ENCODE measurements around the gene SLC44A2. TPM values are rescaled to one million over a fixed set of nuclear protein-coding genes. Genes with fewer than 3 reads are reported as not detected.
A peak's percentile ranks its signal among the peaks of the same experiment; 100 is the strongest.
"Not testable (repeated sequence)": the region's sequence is repeated elsewhere in the genome, so short reads cannot be mapped to it uniquely, and the experiment has no call there.

SLC44A2 gene
- total RNA-seq, 3 donors from 2014 or later (not counting 1 experiment from before 2014, with no cell fraction given): 231 to 306 (median 279) TPM

DNA sequence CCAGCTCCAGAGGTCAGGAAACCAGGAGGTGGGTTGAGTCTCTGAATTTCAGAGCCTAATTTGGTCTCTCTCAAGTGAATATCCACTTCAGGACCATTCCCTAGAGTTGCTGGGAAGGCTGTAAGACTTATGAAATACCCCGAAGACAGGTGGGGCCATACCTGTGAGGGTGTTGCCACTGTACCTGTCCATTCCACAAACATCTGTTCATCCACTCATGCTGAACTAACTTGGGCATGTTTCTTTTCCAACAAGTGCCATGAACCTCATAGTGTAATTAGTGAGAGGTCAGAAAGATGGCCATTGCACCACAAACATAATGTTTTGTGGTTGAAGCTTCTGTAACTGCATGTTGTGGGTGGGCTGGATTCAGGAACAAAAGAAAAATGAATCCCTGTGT, 36.6 kb downstream of the SLC44A2 start:
- peak overlapping the region in 1 of 2 donors; percentile 67 for H3K27ac Mint-ChIP-seq
- ATAC-seq (no peak), DNase-seq (no peak)
- no peaks in the 10 kb centered on the region for H3K27me3 ChIP-seq (ENCODE audit: control insufficient read depth, insufficient read depth, low read length)
- no peak overlapping the region for H3K27ac ChIP-seq (ENCODE audit: low read length)
- H3K36me3 Mint-ChIP-seq: no peaks in the 10 kb centered on the region
- H3K27me3 Mint-ChIP-seq (ENCODE audit: low read depth in 2 of 2): no peaks in the 10 kb centered on the region
- 80% methylated on average over 1 of the region's 1 CpG for WGBS (ENCODE audit: insufficient coverage)
- no peak overlapping the region for H3K4me3 ChIP-seq (ENCODE audit: low read length)
- TF ChIP-seq CTCF (IDR thresholded peaks at IDR 0.05): no peak
- no peak overlapping the region for H3K4me3 Mint-ChIP-seq
- H3K36me3 ChIP-seq (ENCODE audit: control insufficient read depth, insufficient read depth, low read length): peaks cover 7% of the 10 kb centered on the region
- no peaks in the 10 kb centered on the region for H3K9me3 ChIP-seq (ENCODE audit: control insufficient read depth, insufficient read depth, low read length)
- peaks cover 34% of the 10 kb centered on the region for H3K4me1 ChIP-seq (ENCODE audit: control insufficient read depth, insufficient read depth, low read length)
- no peaks in the 10 kb centered on the region for H3K9me3 Mint-ChIP-seq
- intact Hi-C loops (cut with micrococcal nuclease): no loop called here
- H3K4me1 Mint-ChIP-seq: peaks cover 26 to 30% of the 10 kb centered on the region in 2 donors

GRCh38 chr19:10662384-10663251, 37.3 kb downstream of the SLC44A2 start:
- DNase-seq (no peak), ATAC-seq (no peak)
- Mint-ChIP-seq H3K27ac (peak overlapping the region; percentile 67 to 72), H3K9me3 (no peaks in the 10 kb centered on the region), H3K27me3 (ENCODE audit: low read depth in 2 of 2) (no peaks in the 10 kb centered on the region), H3K36me3 (no peaks in the 10 kb centered on the region), H3K4me1 (peaks cover 23 to 31% of the 10 kb centered on the region in 2 donors), H3K4me3 (no peak overlapping the region)
- Histone ChIP-seq H3K9me3 (ENCODE audit: control insufficient read depth, insufficient read depth, low read length) (no peaks in the 10 kb centered on the region), H3K27me3 (ENCODE audit: control insufficient read depth, insufficient read depth, low read length) (no peaks in the 10 kb centered on the region), H3K36me3 (ENCODE audit: control insufficient read depth, insufficient read depth, low read length) (peaks cover 10% of the 10 kb centered on the region), H3K4me1 (ENCODE audit: control insufficient read depth, insufficient read depth, low read length) (peaks cover 33% of the 10 kb centered on the region), H3K27ac (ENCODE audit: low read length) (no peak overlapping the region), H3K4me3 (ENCODE audit: low read length) (no peak overlapping the region)
- 62% methylated on average over 13 of the region's 14 CpGs for WGBS (ENCODE audit: insufficient coverage)
- intact Hi-C loops (cut with micrococcal nuclease): no loop called here
- no peak for TF ChIP-seq CTCF (IDR thresholded peaks at IDR 0.05)

GRCh38 chr19:10663252-10663563, 37.9 kb downstream of the SLC44A2 start:
- H3K4me3 Mint-ChIP-seq; H3K9me3 Mint-ChIP-seq; H3K36me3 Mint-ChIP-seq; ATAC-seq; H3K9me3 ChIP-seq (ENCODE audit: control insufficient read depth, insufficient read depth, low read length); H3K4me3 ChIP-seq (ENCODE audit: low read length); H3K27me3 Mint-ChIP-seq (ENCODE audit: low read depth in 2 of 2); DNase-seq; intact Hi-C loops (cut with micrococcal nuclease); H3K27me3 ChIP-seq (ENCODE audit: control insufficient read depth, insufficient read depth, low read length); H3K27ac ChIP-seq (ENCODE audit: low read length): not testable (repeated sequence)
- Histone ChIP-seq H3K4me1 (ENCODE audit: control insufficient read depth, insufficient read depth, low read length) (peaks cover 38% of the 10 kb centered on the region), H3K36me3 (ENCODE audit: control insufficient read depth, insufficient read depth, low read length) (peaks cover 10% of the 10 kb centered on the region)
- WGBS (ENCODE audit: insufficient coverage): 91% methylated on average over 16 of the region's 16 CpGs
- peaks cover 28 to 37% of the 10 kb centered on the region in 2 donors for H3K4me1 Mint-ChIP-seq
- H3K27ac Mint-ChIP-seq: peak overlapping the region; percentile 67 to 72

GRCh38 chr19:10667867-10668266, 42.5 kb downstream of the SLC44A2 start:
- H3K9me3 ChIP-seq (ENCODE audit: control insufficient read depth, insufficient read depth, low read length): no peaks in the 10 kb centered on the region
- no peak overlapping the region for H3K27ac ChIP-seq (ENCODE audit: low read length)
- H3K27me3 Mint-ChIP-seq (ENCODE audit: low read depth in 2 of 2): no peaks in the 10 kb centered on the region
- 65% methylated on average over 6 of the region's 6 CpGs for WGBS (ENCODE audit: insufficient coverage)
- peaks cover 16% of the 10 kb centered on the region for H3K4me1 ChIP-seq (ENCODE audit: control insufficient read depth, insufficient read depth, low read length)
- no peaks in the 10 kb centered on the region for H3K36me3 Mint-ChIP-seq
- H3K4me1 Mint-ChIP-seq: peaks cover 40 to 41% of the 10 kb centered on the region in 2 donors
- H3K4me3 Mint-ChIP-seq: no peak overlapping the region
- no peak for DNase-seq
- peak; percentile 14 to 27 (median 21) for ATAC-seq
- no peak for TF ChIP-seq CTCF (IDR thresholded peaks at IDR 0.05)
- H3K9me3 Mint-ChIP-seq: no peaks in the 10 kb centered on the region
- H3K27me3 ChIP-seq (ENCODE audit: control insufficient read depth, insufficient read depth, low read length): no peaks in the 10 kb centered on the region
- no peak overlapping the region for H3K4me3 ChIP-seq (ENCODE audit: low read length)
- H3K27ac Mint-ChIP-seq: peak overlapping the region in 1 of 2 donors; percentile 29
- intact Hi-C loops (cut with micrococcal nuclease): no loop called here
- H3K36me3 ChIP-seq (ENCODE audit: control insufficient read depth, insufficient read depth, low read length): peaks cover 22% of the 10 kb centered on the region

Data from natural killer cell (primary cell).